Mucosa of descending colon (tissue), 3 donors: ENCODE data around the gene DRAXIN. TPM values are rescaled to one million over a fixed set of nuclear protein-coding genes. Genes with fewer than 3 reads are reported as not detected.
A peak's percentile ranks its signal among the peaks of the same experiment; 100 is the strongest.

Experiments
- ATAC-seq: fragments of 200-7000 bp; cut with Tn5 transposase; one replicate; pipeline ENCODE4 v1.9.1; 2020; ENCODE audit warnings: mild to moderate bottlenecking, moderate library complexity
- DNase-seq, 3 donors: peaks; one replicate each; pipeline ENCODE4 v3.0.0-alpha.2; 2020
- H3K36me3 ChIP-seq: fragments of 200-600 bp; one replicate; pipeline ENCODE4 v1.8.0; 2021; ENCODE audit warnings: low read depth, mild to moderate bottlenecking
- H3K4me1 ChIP-seq: fragments of 200-600 bp; one replicate; pipeline ENCODE4 v1.8.0; 2021; ENCODE audit warnings: low read depth, mild to moderate bottlenecking
- H3K4me3 ChIP-seq: fragments of 200-600 bp; one replicate; pipeline ENCODE4 v1.8.0; 2021; ENCODE audit warnings: mild to moderate bottlenecking
- H3K9me3 ChIP-seq: fragments of 200-600 bp; one replicate; pipeline ENCODE4 v1.8.0; 2021; ENCODE audit warnings: mild to moderate bottlenecking
- CTCF ChIP-seq: fragments of 200-600 bp; IDR thresholded peaks from one replicate; pipeline ENCODE4 v1.8.0; 2022; ENCODE audit warnings: antibody characterized with exemption, mild to moderate bottlenecking
- intact Hi-C, 2 donors: fragments of 100-400 bp; cut with DNase I in 1 of 2; cut with micrococcal nuclease in 1 of 2; formaldehyde crosslinking; loops; one replicate each; pipeline versions ENCODE4 v1.11.0 to v1.11.1; 2022; cut with DNase I, micrococcal nuclease
- total RNA-seq, 3 donors: library from RNA; stranded (reverse); fragmentation: NEBNext Ultra II Directional in 2 of 3; extraction: Animal tissue kit (Norgen Biotek cat#: 25700) in 2 of 3; gene quantifications; one replicate each; pipeline versions ENCODE4 v1.2.1 to v1.2.4, GENCODE V29; 2021 to 2023
- donor health status: DM: no; HTN: no; CAD: no; lungs with moderate emphysema.
- donor health status: DM: no; HTN: no; CAD: no.
- donor health status: DM: no; HTN: yes; CAD: no.

The DRAXIN gene
- total RNA-seq, 3 donors from 2014 or later = 0.10 to 0.19 (median 0.17) TPM

- H3K36me3 ChIP-seq = no peaks in the 10 kb centered on the region
- intact Hi-C loops = no loop called here
- no peak for TF ChIP-seq CTCF
- no peak for ATAC-seq
- peaks cover 1% of the 10 kb centered on the region for H3K4me1 ChIP-seq
- H3K4me3 ChIP-seq = no peak overlapping the region
- no peaks in the 10 kb centered on the region for H3K9me3 ChIP-seq
- no peak for DNase-seq
Measured at GRCh38 chr1:11675325-11675724, 16.2 kb upstream of the DRAXIN start.

DNA sequence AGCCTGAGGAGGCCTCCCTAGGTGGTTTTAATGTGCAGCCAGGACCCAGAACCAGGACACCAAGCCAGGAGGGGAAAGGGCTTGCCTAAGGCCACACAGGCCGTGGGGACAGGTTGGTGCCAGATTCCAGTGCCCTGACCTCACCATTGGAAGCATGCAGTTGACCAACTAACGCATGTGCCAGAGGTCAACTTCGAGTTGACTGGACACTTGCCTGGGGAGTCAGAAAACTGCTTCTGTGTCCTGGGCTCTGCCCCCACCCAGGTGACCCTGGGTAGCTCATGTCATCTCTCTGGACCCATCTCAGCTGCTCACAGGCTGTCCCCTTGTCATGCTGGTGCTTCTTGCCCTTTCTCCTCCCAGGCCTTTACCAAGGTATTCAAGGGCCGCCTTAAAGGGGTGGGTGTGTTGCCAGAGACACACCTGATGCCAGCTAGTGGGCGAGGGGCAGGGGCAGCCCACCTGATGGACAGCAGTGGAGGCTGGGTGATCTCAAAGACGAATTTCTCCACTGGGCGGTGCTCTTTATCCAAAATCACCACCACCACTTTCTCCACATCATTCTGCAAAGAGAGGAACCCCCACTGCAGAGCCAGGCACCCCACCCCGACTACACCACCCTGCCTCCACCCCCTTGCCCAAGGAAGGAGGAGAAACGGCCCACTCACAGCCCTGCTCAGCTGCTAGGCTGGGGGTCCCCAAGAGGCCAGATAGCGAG, 15.0 kb upstream of the DRAXIN start:
- Histone ChIP-seq H3K4me1 (peaks cover 4% of the 10 kb centered on the region), H3K9me3 (no peaks in the 10 kb centered on the region), H3K36me3 (no peaks in the 10 kb centered on the region), H3K4me3 (no peak overlapping the region)
- no peak for TF ChIP-seq CTCF
- intact Hi-C loops = no loop called here
- ATAC-seq (no peak), DNase-seq (no peak)

GRCh38 chr1:11678442-11678841, 13.1 kb upstream of the DRAXIN start:
- Histone ChIP-seq H3K4me3 (no peak overlapping the region), H3K36me3 (no peaks in the 10 kb centered on the region), H3K4me1 (peaks cover 4% of the 10 kb centered on the region), H3K9me3 (no peaks in the 10 kb centered on the region)
- no peak for DNase-seq
- intact Hi-C loops = no loop called here
- no peak for TF ChIP-seq CTCF
- ATAC-seq = no peak

DNA sequence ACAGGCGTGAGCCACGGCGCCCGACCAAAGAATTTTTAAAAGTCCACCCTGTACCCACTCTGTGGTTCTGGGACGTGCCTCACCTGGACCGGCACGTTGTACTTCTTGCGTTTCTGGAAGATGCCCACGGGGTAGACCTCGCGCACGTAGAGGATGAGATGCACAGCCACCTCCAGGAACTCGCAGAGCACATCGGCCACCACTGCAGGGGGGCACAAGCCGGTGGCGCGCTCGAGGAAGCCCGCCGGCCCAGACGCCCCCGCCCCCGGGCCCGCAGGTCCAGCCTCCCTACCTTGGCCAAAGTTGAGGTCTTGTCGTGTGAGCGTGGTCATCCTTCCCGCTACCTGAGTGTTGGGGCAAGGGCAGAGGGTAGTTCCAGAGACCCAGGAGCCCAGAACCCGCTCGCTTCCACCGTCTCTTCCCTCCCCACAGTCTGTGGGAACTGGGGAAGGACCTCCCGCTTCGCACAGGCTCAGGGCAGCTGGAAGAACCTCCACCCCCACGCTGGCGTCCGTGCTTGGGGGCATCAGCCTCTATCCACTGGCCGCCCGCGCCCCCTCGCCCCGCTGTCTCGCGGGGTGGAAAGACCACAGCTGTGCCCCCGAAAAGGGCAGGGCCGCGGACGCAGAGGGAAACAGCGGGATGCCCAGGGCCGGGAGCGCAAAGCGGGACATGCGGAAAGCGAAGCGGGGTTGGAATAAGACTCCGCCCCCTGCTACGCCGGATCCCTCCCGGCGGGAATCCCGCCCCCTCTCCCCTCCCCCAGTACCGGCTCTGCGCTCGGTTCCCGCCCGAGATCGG, 11.0 kb upstream of the DRAXIN start:
- H3K36me3 ChIP-seq = no peaks in the 10 kb centered on the region
- DNase-seq = no peak
- intact Hi-C loops = no loop called here
- peaks cover 4% of the 10 kb centered on the region for H3K4me1 ChIP-seq
- peak overlapping the region; percentile 57 for H3K4me3 ChIP-seq
- H3K9me3 ChIP-seq = no peaks in the 10 kb centered on the region
- ATAC-seq = peak; percentile 36
- TF ChIP-seq CTCF = no peak

GRCh38 chr1:11681071-11681771, 10.3 kb upstream of the DRAXIN start, which contains the start of gene MAD2L2:
TSS of gene MAD2L2 (minus strand) at chr1:11681148. CDS start at chr1:11680601, 547 bp downstream.
- TF ChIP-seq CTCF = no peak
- H3K4me3 ChIP-seq = peak within 1 kb of the TSS; percentile 57
- peak; percentile 98 for ATAC-seq
- peaks cover 4% of the 10 kb centered on the region for H3K4me1 ChIP-seq
- intact Hi-C loops = no loop called here
- DNase-seq = peak; percentile 87 to 91 (median 90)
- no peaks in the 10 kb centered on the region for H3K36me3 ChIP-seq
- no peaks in the 10 kb centered on the region for H3K9me3 ChIP-seq
